Spleen (tissue), 11 donors: ENCODE results near the gene PPFIA1. TPM values are rescaled to one million over a fixed set of nuclear protein-coding genes. Genes with fewer than 3 reads are reported as not detected.

Experiments used
- DNase-seq: peaks from one replicate; pipeline ENCODE4 v3.0.0-alpha.2; 2020
- H3K27ac ChIP-seq, 8 donors: fragments of 200-600 bp; sonication (generic) in 7 of 8; 1 replicate in 4 of 8; 2 replicates in 4 of 8; pipeline versions ENCODE4 v1.5.0 to v1.8.0; 2016 to 2021; ENCODE audit warnings: inconsistent platforms in 4 of 8, mild to moderate bottlenecking in 4 of 8, moderate library complexity in 1 of 8
- H3K27me3 ChIP-seq, 7 donors: fragments of 200-600 bp; sonication (generic) in 6 of 7; replicated peaks in 1 of 7; 1 replicate in 4 of 7; 2 replicates in 3 of 7; pipeline versions ENCODE4 v1.5.0 to v1.8.0; 2016 to 2021; ENCODE audit warnings: inconsistent platforms in 3 of 7, mild to moderate bottlenecking in 1 of 7
- H3K36me3 ChIP-seq, 6 donors: fragments of 200-600 bp; sonication (generic) in 5 of 6; 1 replicate in 4 of 6; 2 replicates in 2 of 6; pipeline versions ENCODE4 v1.5.0 to v1.8.0; 2016 to 2021; ENCODE audit warnings: inconsistent platforms in 2 of 6
- H3K4me1 ChIP-seq, 6 donors: fragments of 200-600 bp; sonication (generic) in 5 of 6; 1 replicate in 3 of 6; 2 replicates in 3 of 6; pipeline versions ENCODE4 v1.5.0 to v1.8.0; 2016 to 2021; ENCODE audit warnings: inconsistent platforms in 3 of 6
- H3K4me3 ChIP-seq, 8 donors: fragments of 200-600 bp; sonication (generic) in 7 of 8; 1 replicate in 4 of 8; 2 replicates in 4 of 8; pipeline versions ENCODE4 v1.5.0 to v1.8.0; 2016 to 2021; ENCODE audit warnings: inconsistent platforms in 4 of 8, mild to moderate bottlenecking in 4 of 8, moderate library complexity in 2 of 8
- H3K9me3 ChIP-seq, 8 donors: fragments of 200-600 bp; sonication (generic) in 7 of 8; 1 replicate in 4 of 8; 2 replicates in 4 of 8; pipeline versions ENCODE4 v1.5.0 to v1.8.0; 2016 to 2021; ENCODE audit warnings: inconsistent platforms in 4 of 8
- POLR2A ChIP-seq, 3 donors: fragments of 450-650 bp; IDR thresholded peaks; one replicate each; pipeline ENCODE4 v1.5.1; 2017; ENCODE audit warnings: antibody characterized with exemption in 3 of 3, mild to moderate bottlenecking in 1 of 3
- POLR2AphosphoS5 ChIP-seq, 3 donors: sonication (generic); formaldehyde crosslinking; IDR thresholded peaks; one replicate each; pipeline ENCODE4 v1.5.1; 2017; ENCODE audit warnings: antibody characterized with exemption in 3 of 3
- WGBS, 5 donors: extraction: QIAGEN DNeasy Blood & Tissue Kit in 3 of 5; methylation state at CpG; one replicate each; pipeline versions ENCODE4 v1.1.5 to v1.1.7; 2013 to 2018; 5-methylcytosine and 5-hydroxymethylcytosine counted together
- intact Hi-C: fragments of 100-400 bp; cut with DNase I; formaldehyde crosslinking; loops from one replicate; pipeline ENCODE4 v1.15.0; 2023; ENCODE audit warnings: low total_unique reads
- polyA plus RNA-seq, 3 donors: library from polyadenylated mRNA; stranded (reverse); fragments of 200-250 nt; gene quantifications; one replicate each; pipeline ENCODE4 v1.2.1, GENCODE V29; 2013
- total RNA-seq, 7 donors: library from RNA; depleted of rRNA in 3 of 7; stranded (reverse); fragments of >200 nt in 3 of 7; fragmentation: NEBNext Ultra II Directional in 4 of 7; extraction: Animal tissue kit (Norgen Biotek cat#: 25700) in 4 of 7; gene quantifications; one replicate each; pipeline versions ENCODE4 v1.1.0 to v1.2.1, GENCODE V29; 2016 to 2021
- TF ChIP-seq, protein P1 (sequence below), 11 experiments: fragments of 200-600 bp in 7 of 11; fragments of 450-650 bp in 4 of 11; sonication (generic) in 4 of 11; IDR thresholded peaks in 8 of 11; conservative IDR thresholded peaks in 3 of 11; 1 replicate in 7 of 11; 2 replicates in 4 of 11; pipeline versions ENCODE4 v1.4.0 to v1.8.0; 2016 to 2021; ENCODE audit warnings: antibody characterized with exemption in 11 of 11, inconsistent platforms in 4 of 11, mild to moderate bottlenecking in 1 of 11
- donor health status: healthy with polysubstance abuse.
- donor health status: DM: no; HTN: no; CAD: no; lungs with moderate emphysema.
- donor health status: DM: no; HTN: no; CAD: no.
- donor health status: Bipolar disorder and iron deficiency.
- donor health status: healthy.
- donor health status: DM: no; HTN: no; CAD: no.
- donor health status: DM: yes; HTN: yes; CAD: no.

Gene PPFIA1
- total and polyA plus RNA-seq, 10 donors: 7.6 to 73.5 (median 55.0) TPM

DNA sequence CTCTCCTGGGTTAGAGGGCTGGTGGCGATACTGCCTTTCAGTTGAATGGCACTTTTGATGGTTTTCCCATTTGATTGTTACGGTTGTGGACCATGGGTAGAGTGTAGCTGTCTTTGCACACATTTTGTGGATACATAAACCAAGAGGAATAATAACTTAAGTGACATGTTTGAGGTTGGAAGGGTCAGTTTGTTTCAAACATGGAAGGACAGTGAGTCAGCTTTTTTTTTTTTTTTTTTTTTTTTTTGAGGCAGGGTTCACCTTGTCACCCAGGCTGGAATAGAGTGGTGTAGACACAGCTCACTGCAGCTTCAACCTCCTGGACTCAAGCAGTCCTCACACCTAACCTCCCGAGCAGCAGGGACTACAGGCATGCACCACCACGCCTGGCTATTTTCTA, 41.1 kb downstream of the PPFIA1 start:
- 95 to 99% (median 97%) methylated on average over 4 of the region's 4 CpGs for WGBS, 5 donors
- Histone ChIP-seq H3K27ac (no peak overlapping the region), H3K4me3 (no peak overlapping the region), H3K36me3 (peaks cover 0 to 66% (median 3%) of the 10 kb centered on the region in 6 donors), H3K27me3 (no peaks in the 10 kb centered on the region), H3K9me3 (no peaks in the 10 kb centered on the region), H3K4me1 (peaks cover 0 to 59% (median 28%) of the 10 kb centered on the region in 6 donors)
- intact Hi-C loops: no loop called here
- DNase-seq: no peak
- no peak for TF ChIP-seq POLR2AphosphoS5 (IDR thresholded peaks at IDR 0.05)
- TF ChIP-seq POLR2A (IDR thresholded peaks at IDR 0.05): no peak
- TF ChIP-seq, protein P1, sequence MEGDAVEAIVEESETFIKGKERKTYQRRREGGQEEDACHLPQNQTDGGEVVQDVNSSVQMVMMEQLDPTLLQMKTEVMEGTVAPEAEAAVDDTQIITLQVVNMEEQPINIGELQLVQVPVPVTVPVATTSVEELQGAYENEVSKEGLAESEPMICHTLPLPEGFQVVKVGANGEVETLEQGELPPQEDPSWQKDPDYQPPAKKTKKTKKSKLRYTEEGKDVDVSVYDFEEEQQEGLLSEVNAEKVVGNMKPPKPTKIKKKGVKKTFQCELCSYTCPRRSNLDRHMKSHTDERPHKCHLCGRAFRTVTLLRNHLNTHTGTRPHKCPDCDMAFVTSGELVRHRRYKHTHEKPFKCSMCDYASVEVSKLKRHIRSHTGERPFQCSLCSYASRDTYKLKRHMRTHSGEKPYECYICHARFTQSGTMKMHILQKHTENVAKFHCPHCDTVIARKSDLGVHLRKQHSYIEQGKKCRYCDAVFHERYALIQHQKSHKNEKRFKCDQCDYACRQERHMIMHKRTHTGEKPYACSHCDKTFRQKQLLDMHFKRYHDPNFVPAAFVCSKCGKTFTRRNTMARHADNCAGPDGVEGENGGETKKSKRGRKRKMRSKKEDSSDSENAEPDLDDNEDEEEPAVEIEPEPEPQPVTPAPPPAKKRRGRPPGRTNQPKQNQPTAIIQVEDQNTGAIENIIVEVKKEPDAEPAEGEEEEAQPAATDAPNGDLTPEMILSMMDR (IDR thresholded peaks at IDR 0.05 in 8 of 11, conservative IDR thresholded peaks at IDR 0.05 in 3 of 11): no peak

DNA sequence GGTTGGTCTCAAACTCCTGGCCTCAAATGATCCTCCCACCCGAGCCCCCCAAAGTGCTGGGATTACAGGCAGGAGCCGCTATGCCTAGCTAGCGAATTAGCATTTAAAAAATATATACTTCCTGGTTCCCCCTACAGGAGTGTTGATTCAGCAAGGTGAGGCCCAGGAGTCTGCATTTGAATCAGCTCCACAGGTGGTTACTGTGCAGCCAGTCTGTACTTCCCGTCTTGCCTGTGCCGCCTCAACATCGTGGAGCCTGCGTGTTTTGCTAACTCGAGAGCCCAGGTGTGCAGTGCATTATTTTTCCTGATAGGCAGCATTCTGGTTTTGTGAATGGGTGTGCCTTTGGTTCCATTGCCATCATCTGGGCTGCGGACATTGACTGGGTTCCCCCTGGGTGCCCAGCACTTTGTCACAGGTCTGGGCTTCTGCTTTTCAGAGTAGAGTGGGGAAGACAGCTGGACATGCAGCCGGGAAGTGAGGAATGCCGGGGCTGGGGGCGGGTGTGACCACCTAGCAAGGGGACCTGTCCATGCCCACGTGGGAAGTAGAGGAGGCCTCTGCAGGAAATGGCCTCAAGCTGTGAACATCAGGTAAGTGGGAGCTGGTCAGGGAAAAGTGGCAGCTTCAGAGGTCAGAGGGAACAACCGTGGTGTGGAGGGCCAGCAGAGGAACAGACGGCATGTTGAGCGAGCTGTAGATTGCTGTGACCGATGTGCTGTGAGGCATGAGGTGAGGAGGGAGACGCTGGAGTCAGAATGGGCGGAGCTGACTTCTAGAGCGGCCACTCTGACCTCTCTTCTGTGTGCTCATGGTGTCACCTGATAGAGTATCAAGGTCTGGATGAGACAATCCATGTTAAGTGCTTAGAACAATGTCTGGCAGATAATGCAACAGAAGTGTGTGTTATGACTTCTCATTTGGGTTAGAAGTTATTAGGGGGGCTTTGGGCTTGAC, 42.2 kb downstream of the PPFIA1 start:
- Histone ChIP-seq H3K4me1 (peaks cover 0 to 59% (median 26%) of the 10 kb centered on the region in 6 donors), H3K27me3 (no peaks in the 10 kb centered on the region), H3K4me3 (no peak overlapping the region), H3K27ac (no peak overlapping the region), H3K9me3 (no peaks in the 10 kb centered on the region), H3K36me3 (peaks cover 0 to 62% (median 3%) of the 10 kb centered on the region in 6 donors)
- 87 to 89% (median 88%) methylated on average over 20 of the region's 20 CpGs for WGBS, 5 donors
- intact Hi-C loops: no loop called here
- TF ChIP-seq, protein P1 (IDR thresholded peaks at IDR 0.05 in 8 of 11, conservative IDR thresholded peaks at IDR 0.05 in 3 of 11): no peak
- no peak for TF ChIP-seq POLR2A (IDR thresholded peaks at IDR 0.05)
- TF ChIP-seq POLR2AphosphoS5 (IDR thresholded peaks at IDR 0.05): no peak
- no peak for DNase-seq

DNA sequence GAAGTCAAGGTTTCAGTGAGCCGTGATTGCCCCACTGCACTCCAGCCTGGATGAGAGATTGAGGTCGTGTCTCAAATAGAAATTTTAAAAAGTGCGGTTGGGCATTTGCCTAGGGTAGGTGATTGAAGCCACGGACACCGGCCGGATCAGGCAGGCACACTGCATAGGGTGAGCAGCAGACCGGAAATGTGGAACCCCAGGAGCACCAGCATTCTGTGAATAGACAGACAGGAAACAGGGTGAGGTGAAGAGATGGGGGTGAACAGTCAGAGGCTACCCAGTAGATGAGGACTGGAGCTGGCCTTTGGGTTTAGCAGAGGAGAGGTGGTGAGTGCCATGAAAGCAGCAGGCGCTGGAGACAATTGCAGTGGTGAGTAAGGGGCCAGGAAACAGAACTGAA, 43.5 kb downstream of the PPFIA1 start:
- peaks cover 0 to 62% (median 2%) of the 10 kb centered on the region in 6 donors for H3K36me3 ChIP-seq
- no peak for DNase-seq
- no peaks in the 10 kb centered on the region for H3K9me3 ChIP-seq
- H3K27ac ChIP-seq: peak overlapping the region in 3 of 8 donors; percentile 61 to 80 (median 78)
- peaks cover 0 to 70% (median 30%) of the 10 kb centered on the region in 6 donors for H3K4me1 ChIP-seq
- no peak for TF ChIP-seq POLR2A (IDR thresholded peaks at IDR 0.05)
- TF ChIP-seq, protein P1 (IDR thresholded peaks at IDR 0.05 in 8 of 11, conservative IDR thresholded peaks at IDR 0.05 in 3 of 11): no peak
- TF ChIP-seq POLR2AphosphoS5 (IDR thresholded peaks at IDR 0.05): no peak
- intact Hi-C loops: no loop called here
- no peak overlapping the region for H3K4me3 ChIP-seq
- WGBS, 5 donors: 67 to 79% (median 68%) methylated on average over 8 of the region's 8 CpGs
- H3K27me3 ChIP-seq: no peaks in the 10 kb centered on the region

GRCh38 chr11:70314730-70315129, 44.2 kb downstream of the PPFIA1 start:
- peaks cover 0 to 77% (median 35%) of the 10 kb centered on the region in 6 donors for H3K4me1 ChIP-seq
- peaks cover 0 to 62% (median 5%) of the 10 kb centered on the region in 6 donors for H3K36me3 ChIP-seq
- intact Hi-C loops: no loop called here
- no peaks in the 10 kb centered on the region for H3K27me3 ChIP-seq
- WGBS, 5 donors: 52 to 69% (median 62%) methylated on average over 10 of the region's 10 CpGs
- DNase-seq: no peak
- no peaks in the 10 kb centered on the region for H3K9me3 ChIP-seq
- TF ChIP-seq POLR2A (IDR thresholded peaks at IDR 0.05) (no peak), POLR2AphosphoS5 (IDR thresholded peaks at IDR 0.05) (peak in 1 of 3 donors; percentile 60)
- TF ChIP-seq, protein P1 (IDR thresholded peaks at IDR 0.05 in 8 of 11, conservative IDR thresholded peaks at IDR 0.05 in 3 of 11): no peak
- H3K4me3 ChIP-seq: no peak overlapping the region
- peak overlapping the region in 6 of 8 donors; percentile 36 to 84 (median 74) for H3K27ac ChIP-seq
